ENCODE results near the gene DHX9. TPM values are rescaled to one million over a fixed set of nuclear protein-coding genes. Genes with fewer than 3 reads are reported as not detected.
A peak's percentile ranks its signal among the peaks of the same experiment; 100 is the strongest.

Gene DHX9
- total and polyA plus RNA-seq, 9 of the 15 experiments (the other 6 are each of a cell fraction or from before 2014, with no cell fraction given): 100 to 409 (median 294) TPM

DNA sequence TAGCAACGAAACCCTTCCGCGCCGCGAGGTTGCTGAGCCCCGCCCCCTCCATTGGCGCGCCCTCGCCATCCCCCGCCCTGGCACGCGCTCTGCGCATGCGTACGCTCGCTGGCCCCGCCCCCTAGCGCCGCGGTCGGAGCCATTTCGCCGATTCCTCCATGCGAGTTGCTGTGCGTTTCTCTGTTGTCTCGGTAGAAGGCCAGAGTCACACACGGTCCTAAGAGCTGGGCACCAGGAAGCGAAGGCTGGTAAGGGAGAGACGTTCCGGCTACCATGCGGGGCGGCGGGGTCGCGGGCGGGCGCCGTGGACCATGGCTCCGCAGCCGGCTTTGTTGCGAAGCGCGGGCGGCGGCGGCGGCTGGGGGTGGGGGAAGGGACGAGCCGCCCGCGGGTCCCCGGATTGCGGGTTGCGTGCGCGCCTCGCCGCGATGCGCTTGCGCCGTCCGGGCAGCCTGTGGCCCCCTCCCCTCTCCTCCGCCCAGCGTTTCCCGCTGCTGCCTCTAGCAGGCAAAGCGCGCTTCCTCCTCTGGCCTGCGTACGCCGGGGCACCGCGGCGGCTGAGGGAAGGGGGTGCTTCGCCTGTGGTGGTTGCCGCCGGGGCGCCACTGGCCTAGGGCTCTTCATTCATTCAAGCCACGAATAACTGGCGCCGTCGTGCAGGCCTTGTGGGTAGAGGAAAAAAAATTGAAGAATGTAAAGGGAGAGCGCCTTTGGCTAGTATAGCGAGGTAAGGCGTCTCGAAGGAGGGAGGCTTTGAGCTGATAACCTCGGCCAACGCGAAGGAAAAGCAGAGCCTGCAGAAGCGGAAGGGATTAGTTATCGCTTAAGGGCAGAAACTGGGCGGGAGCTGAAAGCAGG is at the start of gene DHX9 (continued):
- TF ChIP-seq, protein P1, sequence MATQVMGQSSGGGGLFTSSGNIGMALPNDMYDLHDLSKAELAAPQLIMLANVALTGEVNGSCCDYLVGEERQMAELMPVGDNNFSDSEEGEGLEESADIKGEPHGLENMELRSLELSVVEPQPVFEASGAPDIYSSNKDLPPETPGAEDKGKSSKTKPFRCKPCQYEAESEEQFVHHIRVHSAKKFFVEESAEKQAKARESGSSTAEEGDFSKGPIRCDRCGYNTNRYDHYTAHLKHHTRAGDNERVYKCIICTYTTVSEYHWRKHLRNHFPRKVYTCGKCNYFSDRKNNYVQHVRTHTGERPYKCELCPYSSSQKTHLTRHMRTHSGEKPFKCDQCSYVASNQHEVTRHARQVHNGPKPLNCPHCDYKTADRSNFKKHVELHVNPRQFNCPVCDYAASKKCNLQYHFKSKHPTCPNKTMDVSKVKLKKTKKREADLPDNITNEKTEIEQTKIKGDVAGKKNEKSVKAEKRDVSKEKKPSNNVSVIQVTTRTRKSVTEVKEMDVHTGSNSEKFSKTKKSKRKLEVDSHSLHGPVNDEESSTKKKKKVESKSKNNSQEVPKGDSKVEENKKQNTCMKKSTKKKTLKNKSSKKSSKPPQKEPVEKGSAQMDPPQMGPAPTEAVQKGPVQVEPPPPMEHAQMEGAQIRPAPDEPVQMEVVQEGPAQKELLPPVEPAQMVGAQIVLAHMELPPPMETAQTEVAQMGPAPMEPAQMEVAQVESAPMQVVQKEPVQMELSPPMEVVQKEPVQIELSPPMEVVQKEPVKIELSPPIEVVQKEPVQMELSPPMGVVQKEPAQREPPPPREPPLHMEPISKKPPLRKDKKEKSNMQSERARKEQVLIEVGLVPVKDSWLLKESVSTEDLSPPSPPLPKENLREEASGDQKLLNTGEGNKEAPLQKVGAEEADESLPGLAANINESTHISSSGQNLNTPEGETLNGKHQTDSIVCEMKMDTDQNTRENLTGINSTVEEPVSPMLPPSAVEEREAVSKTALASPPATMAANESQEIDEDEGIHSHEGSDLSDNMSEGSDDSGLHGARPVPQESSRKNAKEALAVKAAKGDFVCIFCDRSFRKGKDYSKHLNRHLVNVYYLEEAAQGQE (IDR thresholded peaks at IDR 0.05; ENCODE audit: borderline replicate concordance): peak; percentile 48; the same call in 1 of the 2 replicates
- TF ChIP-seq, protein P1 (CRISPR knock-in tag; IDR thresholded peaks at IDR 0.05; ENCODE audit: low read depth): peak; percentile 59; the same call in 1 of the 2 replicates
- TF ChIP-seq, protein P2, sequence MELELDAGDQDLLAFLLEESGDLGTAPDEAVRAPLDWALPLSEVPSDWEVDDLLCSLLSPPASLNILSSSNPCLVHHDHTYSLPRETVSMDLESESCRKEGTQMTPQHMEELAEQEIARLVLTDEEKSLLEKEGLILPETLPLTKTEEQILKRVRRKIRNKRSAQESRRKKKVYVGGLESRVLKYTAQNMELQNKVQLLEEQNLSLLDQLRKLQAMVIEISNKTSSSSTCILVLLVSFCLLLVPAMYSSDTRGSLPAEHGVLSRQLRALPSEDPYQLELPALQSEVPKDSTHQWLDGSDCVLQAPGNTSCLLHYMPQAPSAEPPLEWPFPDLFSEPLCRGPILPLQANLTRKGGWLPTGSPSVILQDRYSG (tag; conservative IDR thresholded peaks at IDR 0.05; ENCODE audit: low read depth): no peak
- TF ChIP-seq NCOA6 (IDR thresholded peaks at IDR 0.05) (no peak), PTBP1 (IDR thresholded peaks at IDR 0.05; ENCODE audit: low read depth, low read length) (no peak), PTTG1 (tag; IDR thresholded peaks at IDR 0.05; ENCODE audit: low read depth) (no peak), NR1H2 (CRISPR knock-in tag; IDR thresholded peaks at IDR 0.05) (no peak)
- TF ChIP-seq, protein P3, sequence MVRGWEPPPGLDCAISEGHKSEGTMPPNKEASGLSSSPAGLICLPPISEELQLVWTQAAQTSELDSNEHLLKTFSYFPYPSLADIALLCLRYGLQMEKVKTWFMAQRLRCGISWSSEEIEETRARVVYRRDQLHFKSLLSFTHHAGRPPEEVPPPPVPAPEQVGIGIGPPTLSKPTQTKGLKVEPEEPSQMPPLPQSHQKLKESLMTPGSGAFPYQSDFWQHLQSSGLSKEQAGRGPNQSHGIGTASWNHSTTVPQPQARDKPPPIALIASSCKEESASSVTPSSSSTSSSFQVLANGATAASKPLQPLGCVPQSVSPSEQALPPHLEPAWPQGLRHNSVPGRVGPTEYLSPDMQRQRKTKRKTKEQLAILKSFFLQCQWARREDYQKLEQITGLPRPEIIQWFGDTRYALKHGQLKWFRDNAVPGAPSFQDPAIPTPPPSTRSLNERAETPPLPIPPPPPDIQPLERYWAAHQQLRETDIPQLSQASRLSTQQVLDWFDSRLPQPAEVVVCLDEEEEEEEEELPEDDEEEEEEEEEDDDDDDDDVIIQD (CRISPR knock-in tag; IDR thresholded peaks at IDR 0.05): no peak
- TF ChIP-seq, protein P4, sequence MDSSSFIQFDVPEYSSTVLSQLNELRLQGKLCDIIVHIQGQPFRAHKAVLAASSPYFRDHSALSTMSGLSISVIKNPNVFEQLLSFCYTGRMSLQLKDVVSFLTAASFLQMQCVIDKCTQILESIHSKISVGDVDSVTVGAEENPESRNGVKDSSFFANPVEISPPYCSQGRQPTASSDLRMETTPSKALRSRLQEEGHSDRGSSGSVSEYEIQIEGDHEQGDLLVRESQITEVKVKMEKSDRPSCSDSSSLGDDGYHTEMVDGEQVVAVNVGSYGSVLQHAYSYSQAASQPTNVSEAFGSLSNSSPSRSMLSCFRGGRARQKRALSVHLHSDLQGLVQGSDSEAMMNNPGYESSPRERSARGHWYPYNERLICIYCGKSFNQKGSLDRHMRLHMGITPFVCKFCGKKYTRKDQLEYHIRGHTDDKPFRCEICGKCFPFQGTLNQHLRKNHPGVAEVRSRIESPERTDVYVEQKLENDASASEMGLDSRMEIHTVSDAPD (CRISPR knock-in tag; IDR thresholded peaks at IDR 0.05): no peak
- TF ChIP-seq, protein P5, sequence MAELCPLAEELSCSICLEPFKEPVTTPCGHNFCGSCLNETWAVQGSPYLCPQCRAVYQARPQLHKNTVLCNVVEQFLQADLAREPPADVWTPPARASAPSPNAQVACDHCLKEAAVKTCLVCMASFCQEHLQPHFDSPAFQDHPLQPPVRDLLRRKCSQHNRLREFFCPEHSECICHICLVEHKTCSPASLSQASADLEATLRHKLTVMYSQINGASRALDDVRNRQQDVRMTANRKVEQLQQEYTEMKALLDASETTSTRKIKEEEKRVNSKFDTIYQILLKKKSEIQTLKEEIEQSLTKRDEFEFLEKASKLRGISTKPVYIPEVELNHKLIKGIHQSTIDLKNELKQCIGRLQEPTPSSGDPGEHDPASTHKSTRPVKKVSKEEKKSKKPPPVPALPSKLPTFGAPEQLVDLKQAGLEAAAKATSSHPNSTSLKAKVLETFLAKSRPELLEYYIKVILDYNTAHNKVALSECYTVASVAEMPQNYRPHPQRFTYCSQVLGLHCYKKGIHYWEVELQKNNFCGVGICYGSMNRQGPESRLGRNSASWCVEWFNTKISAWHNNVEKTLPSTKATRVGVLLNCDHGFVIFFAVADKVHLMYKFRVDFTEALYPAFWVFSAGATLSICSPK (IDR thresholded peaks at IDR 0.05; ENCODE audit: borderline replicate concordance): no peak

Data from K562 (cell line).